GM12873 (cell line): Measurements from ENCODE around the gene ABCD3.

ENCODE experiments used
- CTCF ChIP-seq: IDR thresholded peaks from 2 replicates; pipeline ENCODE4 v1.5.1; 2012; ENCODE audit warnings: low read depth, mild to moderate bottlenecking, moderate library complexity, low read length, control low read depth; ENCODE audit not compliant: insufficient read depth; ENCODE audit errors: missing control alignments

The ABCD3 gene

GRCh38 chr1:94554580-94554979 is 136.4 kb downstream of the ABCD3 start:
- no peak for TF ChIP-seq CTCF

- no peak for TF ChIP-seq CTCF
Observed at GRCh38 chr1:94555091-94555490, 136.9 kb downstream of the ABCD3 start.

GRCh38 chr1:94559921-94560320 is 141.7 kb downstream of the ABCD3 start:
- TF ChIP-seq CTCF, result no peak

GRCh38 chr1:94560333-94560732 is 142.1 kb downstream of the ABCD3 start:
- no peak for TF ChIP-seq CTCF

GRCh38 chr1:94562519-94563260 is 144.5 kb downstream of the ABCD3 start:
- TF ChIP-seq CTCF, result no peak

GRCh38 chr1:94565901-94566300 is 147.7 kb downstream of the ABCD3 start:
- no peak for TF ChIP-seq CTCF
